BLaER1 treated with 17β-estradiol and CSF1 and Interleukin-3, amounts not matched to agents 10 nM and 100 nM (cell line): ENCODE results near the gene CHD2.

ENCODE experiments used
- H3K27ac ChIP-seq, 11 experiments: shearing (Covaris generic); formaldehyde crosslinking; 2 replicates each; pipeline ENCODE4 v1.8.1; 2022
- H3K27me3 ChIP-seq, 11 experiments: shearing (Covaris generic); formaldehyde crosslinking; 2 replicates each; pipeline ENCODE4 v1.8.1; 2022
- H3K36me3 ChIP-seq, 11 experiments: shearing (Covaris generic); formaldehyde crosslinking; 2 replicates each; pipeline ENCODE4 v1.8.1; 2022
- H3K4me1 ChIP-seq, 10 experiments: shearing (Covaris generic); formaldehyde crosslinking; 2 replicates each; pipeline ENCODE4 v1.8.1; 2022
- H3K4me2 ChIP-seq, 11 experiments: shearing (Covaris generic); formaldehyde crosslinking; 2 replicates each; pipeline ENCODE4 v1.8.1; 2022
- H3K4me3 ChIP-seq, 10 experiments: shearing (Covaris generic); formaldehyde crosslinking; 2 replicates each; pipeline ENCODE4 v1.8.1; 2022
- H3K9ac ChIP-seq, 11 experiments: shearing (Covaris generic); formaldehyde crosslinking; 2 replicates each; pipeline ENCODE4 v1.8.1; 2022
- H3K9me3 ChIP-seq, 11 experiments: shearing (Covaris generic); formaldehyde crosslinking; replicated peaks in 1 of 11; 2 replicates each; pipeline ENCODE4 v1.8.1; 2022
- H4K20me1 ChIP-seq, 11 experiments: shearing (Covaris generic); formaldehyde crosslinking; 2 replicates each; pipeline ENCODE4 v1.8.1; 2022
- Cebpa-rat ChIP-seq, 11 experiments: shearing (Covaris generic); IDR thresholded peaks; 2 replicates each; pipeline ENCODE4 v1.8.1; 2022

Gene CHD2

GRCh38 chr15:92997821-92998220 is 97.7 kb downstream of the CHD2 start:
- H3K4me1 ChIP-seq: peaks cover 0 to 21% (median 0%) of the 10 kb centered on the region in 10 experiments; a peak in 1 of 20 replicates
- no peak overlapping the region for H3K27ac ChIP-seq
- no peaks in the 10 kb centered on the region for H3K27me3 ChIP-seq
- peaks cover 0 to 76% (median 10%) of the 10 kb centered on the region in 11 experiments; a peak in 10 of 22 replicates for H4K20me1 ChIP-seq
- TF ChIP-seq Cebpa-rat (IDR thresholded peaks at IDR 0.05): no peak
- H3K4me2 ChIP-seq: no peak overlapping the region
- no peaks in the 10 kb centered on the region for H3K9me3 ChIP-seq
- H3K4me3 ChIP-seq: no peak overlapping the region
- H3K36me3 ChIP-seq: peaks cover 96 to 100% (median 98%) of the 10 kb centered on the region in 11 experiments
- H3K9ac ChIP-seq: no peak overlapping the region

DNA sequence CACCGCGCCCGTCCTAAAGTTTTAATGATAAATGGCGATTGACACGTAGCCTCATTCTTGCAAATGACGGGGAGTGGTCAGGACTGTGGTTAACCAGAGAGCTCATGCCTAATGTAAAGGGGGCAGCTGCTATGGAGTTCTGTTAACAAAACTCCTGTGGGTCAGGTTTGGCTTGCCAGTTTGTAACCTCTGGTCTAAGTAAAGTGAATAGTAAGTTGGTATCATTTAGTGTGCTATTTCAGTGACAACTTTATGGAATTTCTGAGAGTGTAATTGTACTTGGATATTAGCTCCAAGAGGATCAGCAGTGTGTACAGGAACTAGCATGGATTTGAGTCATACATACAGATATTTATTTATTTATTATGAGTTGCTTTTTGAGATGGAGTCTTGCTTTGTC is 101.0 kb downstream of the CHD2 start:
- Histone ChIP-seq H4K20me1 (peaks cover 0 to 70% (median 10%) of the 10 kb centered on the region in 11 experiments; a peak in 11 of 22 replicates), H3K9ac (no peak overlapping the region), H3K9me3 (no peaks in the 10 kb centered on the region), H3K4me1 (peaks cover 0 to 21% (median 0%) of the 10 kb centered on the region in 10 experiments; a peak in 1 of 20 replicates), H3K27ac (no peak overlapping the region), H3K4me2 (no peak overlapping the region), H3K4me3 (no peak overlapping the region), H3K36me3 (peaks cover 98 to 100% (median 100%) of the 10 kb centered on the region in 11 experiments), H3K27me3 (no peaks in the 10 kb centered on the region)
- no peak for TF ChIP-seq Cebpa-rat (IDR thresholded peaks at IDR 0.05)

- H4K20me1 ChIP-seq: peaks cover 0 to 74% (median 10%) of the 10 kb centered on the region in 11 experiments; a peak in 12 of 22 replicates
- H3K9ac ChIP-seq: no peak overlapping the region; a peak in 1 of 22 replicates
- H3K4me1 ChIP-seq: peaks cover 0 to 21% (median 0%) of the 10 kb centered on the region in 10 experiments; a peak in 1 of 20 replicates
- H3K36me3 ChIP-seq: peaks cover 98 to 100% (median 100%) of the 10 kb centered on the region in 11 experiments
- H3K4me2 ChIP-seq: no peak overlapping the region
- H3K27me3 ChIP-seq: no peaks in the 10 kb centered on the region
- no peaks in the 10 kb centered on the region for H3K9me3 ChIP-seq
- no peak for TF ChIP-seq Cebpa-rat (IDR thresholded peaks at IDR 0.05)
- H3K4me3 ChIP-seq: no peak overlapping the region
- H3K27ac ChIP-seq: no peak overlapping the region
These were observed 101.8 kb downstream of the CHD2 start for GRCh38 chr15:93001881-93002280.

DNA sequence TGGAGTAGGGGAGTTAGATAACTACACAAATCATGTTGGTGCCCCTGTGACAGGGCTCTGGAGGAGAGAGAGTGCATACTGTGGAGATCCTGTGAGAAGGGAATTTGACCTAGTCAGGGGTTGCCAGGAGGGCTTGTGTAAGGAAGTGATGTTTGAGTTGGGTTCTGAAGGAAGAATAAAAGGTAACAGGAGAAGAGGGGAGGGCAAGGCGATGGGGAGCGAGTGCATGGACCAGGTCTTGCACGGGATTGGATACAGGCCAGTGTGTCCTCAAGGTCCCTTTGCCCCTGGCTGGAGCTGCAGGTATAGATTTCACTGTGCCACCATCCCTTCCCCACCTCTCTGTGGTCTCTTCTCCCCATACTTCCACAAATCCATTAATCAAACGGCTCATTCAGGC is 105.0 kb downstream of the CHD2 start:
- H4K20me1 ChIP-seq: peaks cover 0 to 84% (median 27%) of the 10 kb centered on the region in 11 experiments; a peak in 14 of 22 replicates
- no peak overlapping the region for H3K9ac ChIP-seq
- no peak for TF ChIP-seq Cebpa-rat (IDR thresholded peaks at IDR 0.05)
- H3K9me3 ChIP-seq: no peaks in the 10 kb centered on the region
- H3K27me3 ChIP-seq: no peaks in the 10 kb centered on the region
- H3K4me2 ChIP-seq: no peak overlapping the region
- no peak overlapping the region for H3K27ac ChIP-seq
- no peak overlapping the region for H3K4me3 ChIP-seq
- peaks cover 0 to 20% (median 0%) of the 10 kb centered on the region in 10 experiments; a peak in 1 of 20 replicates for H3K4me1 ChIP-seq
- peaks cover 97 to 100% (median 99%) of the 10 kb centered on the region in 11 experiments for H3K36me3 ChIP-seq

GRCh38 chr15:93007994-93008393 is 107.9 kb downstream of the CHD2 start:
- H3K27ac ChIP-seq: no peak overlapping the region
- no peak overlapping the region for H3K4me3 ChIP-seq
- H3K9me3 ChIP-seq: no peaks in the 10 kb centered on the region
- H3K9ac ChIP-seq: no peak overlapping the region
- TF ChIP-seq Cebpa-rat (IDR thresholded peaks at IDR 0.05): no peak
- no peaks in the 10 kb centered on the region for H3K4me1 ChIP-seq
- H3K36me3 ChIP-seq: peaks cover 97 to 100% (median 99%) of the 10 kb centered on the region in 11 experiments
- peaks cover 0 to 85% (median 31%) of the 10 kb centered on the region in 11 experiments; a peak in 14 of 22 replicates for H4K20me1 ChIP-seq
- no peaks in the 10 kb centered on the region for H3K27me3 ChIP-seq
- no peak overlapping the region for H3K4me2 ChIP-seq

DNA sequence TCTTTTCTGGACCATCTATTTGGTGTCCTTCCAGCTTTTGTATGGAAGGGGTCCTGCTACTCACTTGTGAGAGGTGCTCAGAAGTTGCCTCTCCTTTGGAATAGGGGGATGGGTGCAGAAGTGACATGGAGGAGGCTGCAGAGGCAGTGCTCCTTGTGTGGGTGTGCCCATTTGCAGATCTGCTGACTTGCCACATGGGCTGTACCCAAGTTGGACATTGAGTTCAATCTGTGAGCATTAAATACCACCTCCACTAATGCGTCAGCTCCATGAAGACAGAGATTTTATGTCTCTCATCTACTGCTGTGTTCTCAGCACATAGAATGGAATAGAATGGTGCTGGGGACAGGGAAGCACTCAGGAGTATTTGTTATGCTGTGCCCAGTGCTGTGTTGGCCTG is 112.7 kb downstream of the CHD2 start:
- no peak overlapping the region for H3K27ac ChIP-seq
- no peak overlapping the region for H3K9ac ChIP-seq
- no peaks in the 10 kb centered on the region for H3K27me3 ChIP-seq
- H3K4me3 ChIP-seq: no peak overlapping the region
- no peaks in the 10 kb centered on the region for H3K9me3 ChIP-seq
- peaks cover 0 to 65% (median 18%) of the 10 kb centered on the region in 11 experiments; a peak in 12 of 22 replicates for H4K20me1 ChIP-seq
- no peaks in the 10 kb centered on the region for H3K4me1 ChIP-seq
- H3K4me2 ChIP-seq: no peak overlapping the region
- TF ChIP-seq Cebpa-rat (IDR thresholded peaks at IDR 0.05): no peak
- H3K36me3 ChIP-seq: peaks cover 98 to 100% (median 100%) of the 10 kb centered on the region in 11 experiments

GRCh38 chr15:93017526-93017925 is 117.4 kb downstream of the CHD2 start:
- Histone ChIP-seq H3K4me2 (no peak overlapping the region), H3K9me3 (no peaks in the 10 kb centered on the region), H4K20me1 (peaks cover 2 to 62% (median 15%) of the 10 kb centered on the region in 11 experiments; a peak in 17 of 22 replicates), H3K36me3 (peaks cover 98 to 100% (median 100%) of the 10 kb centered on the region in 11 experiments), H3K9ac (no peak overlapping the region), H3K4me3 (no peak overlapping the region), H3K27ac (no peak overlapping the region), H3K27me3 (no peaks in the 10 kb centered on the region), H3K4me1 (no peaks in the 10 kb centered on the region)
- TF ChIP-seq Cebpa-rat (IDR thresholded peaks at IDR 0.05): no peak

DNA sequence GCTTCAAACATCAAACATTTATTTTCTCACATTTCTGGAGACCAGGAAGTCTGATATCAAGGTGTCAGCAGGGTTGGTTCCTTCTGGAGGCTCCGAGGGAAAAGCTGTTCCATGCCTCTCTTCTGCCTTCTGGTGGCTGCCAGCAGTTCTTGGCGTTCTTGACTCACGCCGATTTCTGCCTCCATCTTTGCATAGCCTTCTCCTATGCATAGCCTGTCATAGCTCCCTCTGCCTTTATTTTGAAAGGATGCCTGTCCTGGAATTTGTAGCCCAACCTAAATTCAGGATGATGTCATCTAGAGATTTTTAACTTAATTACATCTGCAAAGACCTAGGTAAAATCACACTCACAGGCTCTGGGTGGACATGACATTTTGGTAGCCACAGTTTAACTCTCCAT is 118.5 kb downstream of the CHD2 start:
- H3K27me3 ChIP-seq: no peaks in the 10 kb centered on the region
- no peaks in the 10 kb centered on the region for H3K9me3 ChIP-seq
- H3K36me3 ChIP-seq: peaks cover 98 to 100% (median 100%) of the 10 kb centered on the region in 11 experiments
- no peak overlapping the region for H3K4me3 ChIP-seq
- H3K4me1 ChIP-seq: no peaks in the 10 kb centered on the region
- H3K9ac ChIP-seq: no peak overlapping the region
- peaks cover 5 to 62% (median 22%) of the 10 kb centered on the region in 11 experiments; a peak in 17 of 22 replicates for H4K20me1 ChIP-seq
- no peak overlapping the region for H3K27ac ChIP-seq
- no peak for TF ChIP-seq Cebpa-rat (IDR thresholded peaks at IDR 0.05)
- no peak overlapping the region for H3K4me2 ChIP-seq

- Histone ChIP-seq H3K4me3 (no peak overlapping the region), H3K27ac (no peak overlapping the region), H4K20me1 (peaks cover 5 to 65% (median 26%) of the 10 kb centered on the region in 11 experiments; a peak in 17 of 22 replicates), H3K9ac (no peak overlapping the region), H3K27me3 (no peaks in the 10 kb centered on the region), H3K9me3 (no peaks in the 10 kb centered on the region), H3K4me1 (peaks cover 0 to 4% (median under 1%) of the 10 kb centered on the region in 10 experiments; a peak in 4 of 20 replicates), H3K36me3 (peaks cover 99 to 100% (median 100%) of the 10 kb centered on the region in 11 experiments), H3K4me2 (no peak overlapping the region)
- no peak for TF ChIP-seq Cebpa-rat (IDR thresholded peaks at IDR 0.05)
These were observed 119.0 kb downstream of the CHD2 start for GRCh38 chr15:93019090-93019489.

GRCh38 chr15:93019971-93020370 is 119.8 kb downstream of the CHD2 start:
- no peak overlapping the region for H3K27ac ChIP-seq
- peaks cover 99 to 100% (median 100%) of the 10 kb centered on the region in 11 experiments for H3K36me3 ChIP-seq
- H3K4me3 ChIP-seq: no peak overlapping the region
- no peaks in the 10 kb centered on the region for H3K9me3 ChIP-seq
- peaks cover 5 to 74% (median 31%) of the 10 kb centered on the region in 11 experiments; a peak in 17 of 22 replicates for H4K20me1 ChIP-seq
- no peak overlapping the region for H3K4me2 ChIP-seq
- peaks cover 3 to 13% (median 8%) of the 10 kb centered on the region in 10 experiments; a peak in 19 of 20 replicates for H3K4me1 ChIP-seq
- H3K9ac ChIP-seq: no peak overlapping the region
- no peak for TF ChIP-seq Cebpa-rat (IDR thresholded peaks at IDR 0.05)
- H3K27me3 ChIP-seq: no peaks in the 10 kb centered on the region
